Uterus (tissue), 2 donors: ENCODE data around the gene NOL6.

ENCODE experiments used
- CTCF ChIP-seq, 4 experiments: fragments of 200-600 bp in 2 of 4; fragments of 450-650 bp in 2 of 4; sonication (generic) in 2 of 4; IDR thresholded peaks; one replicate each; pipeline ENCODE4 v1.5.1; 2016 to 2019; ENCODE audit warnings: antibody characterized with exemption in 4 of 4, mild to moderate bottlenecking in 2 of 4, moderate library complexity in 1 of 4
- POLR2A ChIP-seq, 2 donors: fragments of 450-650 bp; IDR thresholded peaks; one replicate each; pipeline ENCODE4 v1.6.1; 2016; ENCODE audit warnings: antibody characterized with exemption in 2 of 2, mild to moderate bottlenecking in 1 of 2, moderate library complexity in 1 of 2

GRCh38 chr9:33439731-33440130 lies 34.0 kb downstream of the NOL6 start:
- TF ChIP-seq POLR2A (IDR thresholded peaks at IDR 0.05) (no peak), CTCF (IDR thresholded peaks at IDR 0.05) (no peak)
